NCI-H2107 treated with DMSO at 0.1 percent for 48 hours (cell line): Measurements from ENCODE around the gene CXorf51B.
"Not testable (repeated sequence)": the region's sequence is repeated elsewhere in the genome, so short reads cannot be mapped to it uniquely, and the experiment has no call there.

Source experiments
- DNase-seq: peaks from one replicate; lab custom pipeline; 2025; ENCODE audit not compliant: unreplicated experiment; lab: John Stamatoyannopoulos, UW

The CXorf51B gene

GRCh38 chrX:146809471-146809870 lies at the start of gene CXorf51B:
TSS of gene CXorf51B (plus strand) at chrX:146809771. CDS start at chrX:146809792, 21 bp downstream.
- DNase-seq, result not testable (repeated sequence)

- DNase-seq, result not testable (repeated sequence)
These were observed 5.1 kb downstream of the CXorf51B start, which contains the start of gene CXorf51A for GRCh38 chrX:146814644-146815043. TSS of gene CXorf51A (minus strand) at chrX:146814744. CDS start at chrX:146814723, 21 bp downstream.

GRCh38 chrX:146831994-146832393 lies 22.4 kb downstream of the CXorf51B start:
- DNase-seq, result no peak

GRCh38 chrX:146854281-146854680 lies 44.7 kb downstream of the CXorf51B start:
- DNase-seq, result no peak
